ENCODE data around the gene HDAC4.

DNA sequence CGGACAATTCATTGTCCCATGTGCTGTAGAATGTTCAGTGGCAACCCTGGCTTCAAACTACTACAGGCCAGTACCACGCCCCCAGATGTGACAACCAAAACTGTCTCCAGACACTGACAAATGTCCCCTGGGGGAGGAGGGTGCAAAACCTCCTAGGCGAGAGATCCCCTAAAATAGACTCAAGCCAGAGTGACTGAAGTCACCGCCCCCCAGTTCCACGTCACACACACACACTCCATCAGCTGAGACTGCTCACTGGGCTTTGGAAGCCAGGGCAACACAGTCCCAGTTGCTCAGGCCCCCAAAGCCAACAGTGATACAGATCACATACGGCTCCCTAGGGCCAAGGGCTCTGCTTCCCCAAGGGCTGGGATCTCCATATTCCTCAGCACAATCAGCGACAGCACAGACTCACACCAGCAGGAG lies 19.1 kb downstream of the HDAC4 start:
- TF ChIP-seq, protein P1, sequence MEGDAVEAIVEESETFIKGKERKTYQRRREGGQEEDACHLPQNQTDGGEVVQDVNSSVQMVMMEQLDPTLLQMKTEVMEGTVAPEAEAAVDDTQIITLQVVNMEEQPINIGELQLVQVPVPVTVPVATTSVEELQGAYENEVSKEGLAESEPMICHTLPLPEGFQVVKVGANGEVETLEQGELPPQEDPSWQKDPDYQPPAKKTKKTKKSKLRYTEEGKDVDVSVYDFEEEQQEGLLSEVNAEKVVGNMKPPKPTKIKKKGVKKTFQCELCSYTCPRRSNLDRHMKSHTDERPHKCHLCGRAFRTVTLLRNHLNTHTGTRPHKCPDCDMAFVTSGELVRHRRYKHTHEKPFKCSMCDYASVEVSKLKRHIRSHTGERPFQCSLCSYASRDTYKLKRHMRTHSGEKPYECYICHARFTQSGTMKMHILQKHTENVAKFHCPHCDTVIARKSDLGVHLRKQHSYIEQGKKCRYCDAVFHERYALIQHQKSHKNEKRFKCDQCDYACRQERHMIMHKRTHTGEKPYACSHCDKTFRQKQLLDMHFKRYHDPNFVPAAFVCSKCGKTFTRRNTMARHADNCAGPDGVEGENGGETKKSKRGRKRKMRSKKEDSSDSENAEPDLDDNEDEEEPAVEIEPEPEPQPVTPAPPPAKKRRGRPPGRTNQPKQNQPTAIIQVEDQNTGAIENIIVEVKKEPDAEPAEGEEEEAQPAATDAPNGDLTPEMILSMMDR (IDR thresholded peaks at IDR 0.05): no peak
- TF ChIP-seq POLR2A (IDR thresholded peaks at IDR 0.05) (no peak), POLR2AphosphoS5 (IDR thresholded peaks at IDR 0.05) (no peak), EP300 (IDR thresholded peaks at IDR 0.05) (no peak)

Data from stomach (tissue), 4 donors.